ENCODE data around the gene TMEM185B. TPM values are rescaled to one million over a fixed set of nuclear protein-coding genes. Genes with fewer than 3 reads are reported as not detected.
"Not testable (repeated sequence)": the region's sequence is repeated elsewhere in the genome, so short reads cannot be mapped to it uniquely, and the experiment has no call there.

Gene TMEM185B
- 10 to 100 TPM; 23.2 to 24.2 TPM for total RNA-seq

DNA sequence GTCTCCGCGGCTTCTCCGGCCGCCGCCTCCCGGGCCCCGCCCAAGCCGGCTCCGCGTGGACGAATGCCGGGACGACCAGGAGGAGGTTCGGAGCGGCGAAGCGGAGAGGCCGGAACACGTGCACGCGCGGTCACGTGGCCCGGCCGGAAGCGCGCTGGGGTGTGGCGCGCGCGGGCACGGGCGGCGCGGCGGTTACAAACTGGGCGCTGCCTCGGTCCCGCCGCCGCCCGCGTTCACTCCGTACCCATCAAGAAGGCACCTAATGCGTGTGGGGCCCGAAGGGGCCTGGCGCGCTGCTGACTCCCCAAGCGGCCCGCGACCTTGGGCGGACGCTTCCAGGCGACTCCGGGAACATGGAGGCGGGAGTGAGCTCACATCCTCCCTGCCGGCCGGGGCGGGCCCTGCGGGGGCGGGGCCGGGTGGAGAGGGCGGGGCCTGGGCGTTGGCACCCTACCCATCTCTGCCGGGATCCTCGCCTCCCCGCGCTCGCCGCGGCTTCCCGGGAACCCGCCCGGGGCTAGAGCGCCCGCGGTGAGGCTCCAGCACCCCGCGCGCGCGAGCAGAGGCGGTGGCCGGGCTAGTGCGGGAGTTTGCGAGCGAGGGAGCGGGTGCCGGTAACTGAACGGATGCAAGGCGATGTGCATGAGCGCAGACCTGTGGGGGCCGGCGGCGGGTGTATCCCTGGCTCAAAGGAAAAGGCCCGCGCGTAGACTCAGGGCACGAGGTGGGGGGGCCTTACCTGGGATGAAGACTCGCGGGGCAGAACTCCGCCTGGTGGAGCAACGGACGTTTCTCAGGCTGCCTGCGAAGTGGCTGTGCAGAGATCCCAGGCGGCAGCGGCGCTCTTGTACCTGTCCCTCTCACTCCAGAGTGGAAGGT, at the start of gene TMEM185B:
Gene TMEM185B, minus strand, starts transcription at position 367 of the 879 bp plus-strand sequence. CDS start 424 bp downstream, outside the sequence.
- DNase-seq, result peak; percentile 90
- no peaks in the 10 kb centered on the region for H3K27me3 Mint-ChIP-seq
- H3K36me3 Mint-ChIP-seq, result peaks cover 40% of the 10 kb centered on the region
- peaks cover 56% of the 10 kb centered on the region for H3K4me1 Mint-ChIP-seq
- peak within 1 kb of the TSS; percentile 93 for H3K27ac Mint-ChIP-seq
- peak within 1 kb of the TSS; percentile 80 for H3K4me3 Mint-ChIP-seq
- H3K9me3 Mint-ChIP-seq, result peaks cover 16% of the 10 kb centered on the region

DNA sequence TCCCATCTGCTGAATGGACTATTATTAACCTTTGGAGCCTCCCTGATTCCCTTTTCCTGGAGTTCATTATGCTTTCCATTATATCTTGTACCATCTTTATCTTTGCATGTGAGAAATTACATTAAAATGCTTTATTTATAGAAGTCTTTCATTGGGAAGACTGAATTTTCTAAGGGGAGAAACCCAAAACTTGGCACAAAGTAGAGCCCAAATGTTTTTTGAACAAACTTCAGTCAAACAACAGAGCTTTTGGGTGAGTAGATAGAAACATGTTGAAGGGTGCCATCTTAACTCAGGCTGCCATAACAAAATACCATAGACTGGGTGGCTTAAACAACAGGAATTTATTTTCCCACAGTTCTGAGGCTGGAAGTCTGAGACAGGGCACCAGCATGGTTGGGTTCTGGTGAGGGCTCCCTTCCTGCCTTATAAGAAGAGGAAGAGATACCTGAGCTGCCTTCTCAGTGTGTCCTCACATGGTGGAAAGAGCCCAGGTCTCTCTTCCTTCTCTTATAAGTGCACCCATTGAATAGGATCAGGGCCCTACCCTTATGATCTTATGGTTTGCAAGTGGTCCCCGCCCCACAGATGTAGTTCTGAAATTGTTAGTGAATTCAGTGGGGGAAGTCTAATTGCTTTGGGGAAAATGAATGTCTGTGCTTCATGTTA, 48.6 kb upstream of the TMEM185B start:
- Mint-ChIP-seq H3K27ac (no peak overlapping the region), H3K4me1 (peaks cover 20% of the 10 kb centered on the region), H3K9me3 (peaks cover 5% of the 10 kb centered on the region), H3K27me3 (no peaks in the 10 kb centered on the region), H3K4me3 (no peak overlapping the region), H3K36me3 (peaks cover 19% of the 10 kb centered on the region)
- no peak for DNase-seq

GRCh38 chr2:120269816-120270215, 46.6 kb upstream of the TMEM185B start:
- peaks cover 31% of the 10 kb centered on the region for H3K4me1 Mint-ChIP-seq
- H3K27ac Mint-ChIP-seq, result no peak overlapping the region
- H3K27me3 Mint-ChIP-seq, result no peaks in the 10 kb centered on the region
- H3K9me3 Mint-ChIP-seq, result no peaks in the 10 kb centered on the region
- no peak overlapping the region for H3K4me3 Mint-ChIP-seq
- no peak for DNase-seq
- peaks cover 16% of the 10 kb centered on the region for H3K36me3 Mint-ChIP-seq

DNA sequence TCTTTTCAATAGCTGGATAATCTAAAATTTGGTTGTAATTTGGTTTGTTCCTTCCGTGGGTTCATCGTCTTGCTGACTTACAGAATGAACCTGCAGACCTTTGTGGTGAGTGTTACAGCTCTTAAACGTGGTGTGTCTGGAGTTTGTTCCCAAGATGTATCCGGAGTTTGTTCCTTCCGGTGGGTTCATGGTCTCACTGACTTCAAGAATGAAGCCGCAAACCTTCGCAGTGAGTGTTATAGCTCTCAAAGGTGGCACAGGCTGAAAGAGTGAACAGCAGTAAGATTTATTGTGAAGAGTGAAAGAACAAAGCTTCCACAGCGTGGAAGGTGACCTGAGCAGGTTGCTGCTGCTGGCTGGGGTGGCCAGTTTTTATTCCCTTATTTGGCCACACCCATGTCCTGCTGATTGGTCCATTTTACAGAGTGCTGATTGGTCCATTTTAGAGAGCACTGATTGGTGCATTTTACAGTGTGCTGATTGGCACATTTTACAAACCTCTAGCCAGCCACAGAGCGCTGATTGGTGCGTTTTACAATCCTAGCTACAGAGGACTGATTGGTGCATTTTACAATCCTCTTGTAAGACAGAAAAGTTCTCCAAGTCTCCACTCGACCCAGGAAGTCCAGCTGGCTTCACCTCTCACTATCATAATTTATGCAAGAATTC, 46.0 kb upstream of the TMEM185B start:
- no peak for DNase-seq
- Mint-ChIP-seq H3K9me3 (peaks cover 1% of the 10 kb centered on the region), H3K27ac (peak overlapping the region; percentile 50), H3K4me3 (no peak overlapping the region), H3K4me1 (peaks cover 34% of the 10 kb centered on the region), H3K27me3 (no peaks in the 10 kb centered on the region), H3K36me3 (peaks cover 19% of the 10 kb centered on the region)

- peaks cover 1% of the 10 kb centered on the region for H3K9me3 Mint-ChIP-seq
- DNase-seq, result peak; percentile 36
- peaks cover 15% of the 10 kb centered on the region for H3K36me3 Mint-ChIP-seq
- H3K27ac Mint-ChIP-seq, result peak overlapping the region; percentile 90
- H3K4me3 Mint-ChIP-seq, result no peak overlapping the region
- H3K4me1 Mint-ChIP-seq, result peaks cover 34% of the 10 kb centered on the region
- H3K27me3 Mint-ChIP-seq, result no peaks in the 10 kb centered on the region
These were observed 44.1 kb upstream of the TMEM185B start for GRCh38 chr2:120267348-120267747.

DNA sequence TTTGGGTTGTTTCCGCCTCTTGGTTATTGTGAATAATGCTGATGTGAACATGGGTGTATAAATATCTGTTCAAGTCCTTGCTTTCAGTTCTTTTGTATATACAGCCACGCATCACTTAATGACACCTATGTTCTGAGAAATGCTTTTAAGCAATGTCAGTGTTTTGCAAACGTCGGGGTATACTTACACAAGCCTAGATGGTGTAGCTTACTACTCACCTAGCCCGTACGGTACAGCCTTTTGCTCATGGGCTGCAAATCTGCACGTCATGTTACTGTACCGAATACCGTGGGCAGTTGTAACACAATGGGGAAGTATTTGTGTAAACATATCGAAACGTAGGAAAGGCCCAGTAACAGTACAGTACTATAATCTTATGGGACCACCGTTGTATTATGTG, 41.8 kb upstream of the TMEM185B start:
- Mint-ChIP-seq H3K36me3 (peaks cover 19% of the 10 kb centered on the region), H3K4me3 (no peak overlapping the region), H3K27ac (no peak overlapping the region), H3K27me3 (no peaks in the 10 kb centered on the region), H3K9me3 (peaks cover 7% of the 10 kb centered on the region), H3K4me1 (peaks cover 35% of the 10 kb centered on the region)
- no peak for DNase-seq

DNA sequence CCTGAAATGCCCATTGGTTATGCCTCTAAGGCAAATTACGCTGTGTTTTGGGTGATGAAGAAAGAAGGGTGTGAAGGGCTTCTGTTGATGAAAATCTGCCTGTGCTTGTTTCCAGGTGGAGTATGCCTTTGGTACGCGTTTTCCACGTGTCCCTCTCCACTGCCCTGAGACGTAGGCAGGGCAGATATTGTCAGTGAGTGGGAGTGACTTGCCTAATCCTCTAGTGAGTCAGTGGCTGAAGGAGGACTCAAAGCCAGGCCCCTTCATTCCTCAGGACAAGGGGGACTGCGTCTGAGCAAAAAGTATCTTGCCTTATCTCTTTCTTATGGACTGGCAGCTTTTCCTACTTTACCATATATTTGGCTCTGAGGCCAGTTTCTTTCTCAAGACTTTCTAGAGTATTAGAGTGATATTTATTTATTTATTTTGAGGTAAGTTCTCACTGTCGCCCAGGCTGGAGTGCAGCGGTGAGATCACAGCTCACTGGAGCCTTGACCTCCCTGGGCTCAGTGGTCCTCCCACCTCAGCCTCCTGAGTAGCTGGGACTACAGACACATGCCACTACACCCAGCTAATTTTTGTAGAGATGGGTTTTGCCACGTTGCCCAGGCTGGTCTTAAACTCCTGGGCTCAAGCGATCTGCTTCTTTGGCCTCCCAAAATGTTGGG, 39.7 kb upstream of the TMEM185B start:
- H3K27me3 Mint-ChIP-seq, result no peaks in the 10 kb centered on the region
- H3K36me3 Mint-ChIP-seq, result peaks cover 22% of the 10 kb centered on the region
- H3K4me1 Mint-ChIP-seq, result peaks cover 30% of the 10 kb centered on the region
- H3K27ac Mint-ChIP-seq, result no peak overlapping the region
- peaks cover 9% of the 10 kb centered on the region for H3K9me3 Mint-ChIP-seq
- no peak overlapping the region for H3K4me3 Mint-ChIP-seq
- no peak for DNase-seq

GRCh38 chr2:120262150-120262549, 39.0 kb upstream of the TMEM185B start:
- H3K27me3 Mint-ChIP-seq, result no peaks in the 10 kb centered on the region
- H3K4me3 Mint-ChIP-seq, result no peak overlapping the region
- H3K27ac Mint-ChIP-seq, result no peak overlapping the region
- peaks cover 10% of the 10 kb centered on the region for H3K9me3 Mint-ChIP-seq
- no peak for DNase-seq
- H3K4me1 Mint-ChIP-seq, result peaks cover 29% of the 10 kb centered on the region
- peaks cover 23% of the 10 kb centered on the region for H3K36me3 Mint-ChIP-seq

GRCh38 chr2:120261387-120262006, 38.3 kb upstream of the TMEM185B start:
- Mint-ChIP-seq H3K4me1 (peaks cover 23% of the 10 kb centered on the region), H3K27ac (no peak overlapping the region), H3K36me3 (peaks cover 24% of the 10 kb centered on the region), H3K4me3 (no peak overlapping the region), H3K27me3 (no peaks in the 10 kb centered on the region), H3K9me3 (peaks cover 10% of the 10 kb centered on the region)
- peak; percentile 35 for DNase-seq

GRCh38 chr2:120260736-120261135, 37.5 kb upstream of the TMEM185B start:
- H3K4me1 Mint-ChIP-seq, result peaks cover 31% of the 10 kb centered on the region
- H3K9me3 Mint-ChIP-seq, result peaks cover 10% of the 10 kb centered on the region
- no peak overlapping the region for H3K4me3 Mint-ChIP-seq
- H3K36me3 Mint-ChIP-seq, result peaks cover 30% of the 10 kb centered on the region
- no peaks in the 10 kb centered on the region for H3K27me3 Mint-ChIP-seq
- DNase-seq, result no peak
- H3K27ac Mint-ChIP-seq, result no peak overlapping the region

GRCh38 chr2:120259939-120260338, 36.7 kb upstream of the TMEM185B start:
- H3K36me3 Mint-ChIP-seq, result peaks cover 37% of the 10 kb centered on the region
- not testable (repeated sequence) for H3K4me3 Mint-ChIP-seq, H3K27ac Mint-ChIP-seq, DNase-seq, H3K9me3 Mint-ChIP-seq, H3K27me3 Mint-ChIP-seq
- peaks cover 26% of the 10 kb centered on the region for H3K4me1 Mint-ChIP-seq

DNA sequence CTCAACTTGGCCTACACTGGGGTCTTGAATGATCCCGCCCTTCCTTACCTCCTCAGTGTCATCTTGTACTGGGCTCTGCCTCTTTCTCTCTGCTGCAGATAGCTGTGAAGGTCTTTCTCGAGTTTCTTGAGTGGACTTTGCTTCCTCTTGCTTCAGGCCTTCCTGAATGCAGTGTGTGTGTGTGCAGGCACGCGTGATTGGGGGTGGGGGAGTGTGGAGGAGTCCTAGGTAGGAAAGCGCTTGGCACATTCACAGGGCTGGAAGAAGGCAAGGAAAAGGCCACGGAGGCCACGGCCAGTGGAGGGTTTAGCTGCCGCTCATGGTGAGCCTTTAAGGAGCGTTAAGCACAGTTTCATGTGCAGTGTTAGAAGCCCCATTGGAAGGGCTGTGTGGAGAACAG, 35.0 kb upstream of the TMEM185B start:
- Mint-ChIP-seq H3K4me3 (no peak overlapping the region), H3K27me3 (no peaks in the 10 kb centered on the region), H3K36me3 (peaks cover 39% of the 10 kb centered on the region), H3K9me3 (peaks cover 9% of the 10 kb centered on the region), H3K27ac (no peak overlapping the region), H3K4me1 (peaks cover 32% of the 10 kb centered on the region)
- no peak for DNase-seq

- no peak overlapping the region for H3K4me3 Mint-ChIP-seq
- peaks cover 39% of the 10 kb centered on the region for H3K36me3 Mint-ChIP-seq
- peaks cover 32% of the 10 kb centered on the region for H3K4me1 Mint-ChIP-seq
- H3K27me3 Mint-ChIP-seq, result no peaks in the 10 kb centered on the region
- DNase-seq, result no peak
- peaks cover 9% of the 10 kb centered on the region for H3K9me3 Mint-ChIP-seq
- H3K27ac Mint-ChIP-seq, result no peak overlapping the region
These were observed 34.3 kb upstream of the TMEM185B start for GRCh38 chr2:120257522-120257921.

- no peak for DNase-seq
- no peaks in the 10 kb centered on the region for H3K27me3 Mint-ChIP-seq
- no peak overlapping the region for H3K27ac Mint-ChIP-seq
- no peak overlapping the region for H3K4me3 Mint-ChIP-seq
- H3K4me1 Mint-ChIP-seq, result peaks cover 35% of the 10 kb centered on the region
- H3K9me3 Mint-ChIP-seq, result peaks cover 9% of the 10 kb centered on the region
- H3K36me3 Mint-ChIP-seq, result peaks cover 39% of the 10 kb centered on the region
These were observed 33.4 kb upstream of the TMEM185B start for GRCh38 chr2:120256651-120257000.

Data from activated naive CD8-positive, alpha-beta T cell treated with anti-CD3 and anti-CD28 coated beads for 36 hours (primary cell).